ENCODE measurements around the gene RNF208. TPM values are rescaled to one million over a fixed set of nuclear protein-coding genes. Genes with fewer than 3 reads are reported as not detected.
"Not testable (repeated sequence)": the region's sequence is repeated elsewhere in the genome, so short reads cannot be mapped to it uniquely, and the experiment has no call there.

Gene RNF208
- total RNA-seq, 2 donors from 2014 or later: 6.6 to 10.3 TPM

GRCh38 chr9:137262909-137263285 is 40.9 kb upstream of the RNF208 start:
- Mint-ChIP-seq H3K4me3 (no peak overlapping the region), H3K36me3 (ENCODE audit: insufficient read depth in 2 of 2) (peaks cover 0 to 5% of the 10 kb centered on the region in 2 donors), H3K4me1 (ENCODE audit: low read depth) (no peaks in the 10 kb centered on the region), H3K9me3 (no peaks in the 10 kb centered on the region), H3K27ac (no peak overlapping the region), H3K27me3 (ENCODE audit: low read depth) (no peaks in the 10 kb centered on the region)
- no peak for ATAC-seq (replicated peaks in 1 of 2)
- no peak for DNase-seq

- not testable (repeated sequence) for H3K4me3 Mint-ChIP-seq; H3K27ac Mint-ChIP-seq; ATAC-seq (replicated peaks in 1 of 2); H3K9me3 Mint-ChIP-seq; H3K27me3 Mint-ChIP-seq (ENCODE audit: low read depth); H3K36me3 Mint-ChIP-seq (ENCODE audit: insufficient read depth in 2 of 2); DNase-seq; H3K4me1 Mint-ChIP-seq (ENCODE audit: low read depth)
Measured at GRCh38 chr9:137262173-137262908, 40.3 kb upstream of the RNF208 start.

GRCh38 chr9:137256856-137257255 is 34.8 kb upstream of the RNF208 start:
- H3K4me1 Mint-ChIP-seq (ENCODE audit: low read depth): peaks cover 14% of the 10 kb centered on the region
- H3K27me3 Mint-ChIP-seq (ENCODE audit: low read depth): no peaks in the 10 kb centered on the region
- no peak for ATAC-seq (replicated peaks in 1 of 2)
- no peak overlapping the region for H3K27ac Mint-ChIP-seq
- peaks cover 0 to 7% of the 10 kb centered on the region in 2 donors for H3K36me3 Mint-ChIP-seq (ENCODE audit: insufficient read depth in 2 of 2)
- H3K9me3 Mint-ChIP-seq: no peaks in the 10 kb centered on the region
- no peak for DNase-seq
- H3K4me3 Mint-ChIP-seq: peak overlapping the region; percentile 83 to 87

GRCh38 chr9:137256362-137256761 is 34.3 kb upstream of the RNF208 start:
- ATAC-seq (replicated peaks in 1 of 2) (no peak), DNase-seq (no peak)
- H3K9me3 Mint-ChIP-seq: no peaks in the 10 kb centered on the region
- H3K27ac Mint-ChIP-seq: no peak overlapping the region
- H3K4me3 Mint-ChIP-seq: peak overlapping the region; percentile 83 to 87
- H3K4me1 Mint-ChIP-seq (ENCODE audit: low read depth): peaks cover 14% of the 10 kb centered on the region
- H3K36me3 Mint-ChIP-seq (ENCODE audit: insufficient read depth in 2 of 2): peaks cover 0 to 3% of the 10 kb centered on the region in 2 donors
- H3K27me3 Mint-ChIP-seq (ENCODE audit: low read depth): no peaks in the 10 kb centered on the region

- no peak for DNase-seq
- peak in 1 of 2 donors; percentile 53 for ATAC-seq (replicated peaks in 1 of 2)
- peak overlapping the region; percentile 83 to 87 for H3K4me3 Mint-ChIP-seq
- no peaks in the 10 kb centered on the region for H3K27me3 Mint-ChIP-seq (ENCODE audit: low read depth)
- no peaks in the 10 kb centered on the region for H3K9me3 Mint-ChIP-seq
- H3K27ac Mint-ChIP-seq: peak overlapping the region; percentile 42
- peaks cover 0 to 3% of the 10 kb centered on the region in 2 donors for H3K36me3 Mint-ChIP-seq (ENCODE audit: insufficient read depth in 2 of 2)
- H3K4me1 Mint-ChIP-seq (ENCODE audit: low read depth): peaks cover 14% of the 10 kb centered on the region
Measured at GRCh38 chr9:137255448-137256114, 33.5 kb upstream of the RNF208 start.

- H3K4me3 Mint-ChIP-seq: peak within 1 kb of the TSS; percentile 89 to 93
- DNase-seq (peak; percentile 96 to 99), ATAC-seq (replicated peaks in 1 of 2) (peak; percentile 91 to 93)
- H3K36me3 Mint-ChIP-seq (ENCODE audit: insufficient read depth in 2 of 2): peaks cover 0 to 3% of the 10 kb centered on the region in 2 donors
- H3K9me3 Mint-ChIP-seq: no peaks in the 10 kb centered on the region
- no peaks in the 10 kb centered on the region for H3K27me3 Mint-ChIP-seq (ENCODE audit: low read depth)
- H3K4me1 Mint-ChIP-seq (ENCODE audit: low read depth): peaks cover 14% of the 10 kb centered on the region
- H3K27ac Mint-ChIP-seq: peak within 1 kb of the TSS; percentile 42
Measured at GRCh38 chr9:137254624-137255447, 32.8 kb upstream of the RNF208 start, which contains the start of gene NELFB. Gene NELFB, plus strand, starts transcription at chr9:137255327.

GRCh38 chr9:137253717-137254623 is 31.9 kb upstream of the RNF208 start:
- H3K4me1 Mint-ChIP-seq (ENCODE audit: low read depth): peaks cover 14% of the 10 kb centered on the region
- peak overlapping the region; percentile 89 to 93 for H3K4me3 Mint-ChIP-seq
- ATAC-seq (replicated peaks in 1 of 2) (no peak), DNase-seq (no peak)
- H3K36me3 Mint-ChIP-seq (ENCODE audit: insufficient read depth in 2 of 2): peaks cover 0 to 3% of the 10 kb centered on the region in 2 donors
- no peaks in the 10 kb centered on the region for H3K9me3 Mint-ChIP-seq
- H3K27me3 Mint-ChIP-seq (ENCODE audit: low read depth): no peaks in the 10 kb centered on the region
- no peak overlapping the region for H3K27ac Mint-ChIP-seq

GRCh38 chr9:137252555-137253506 is 30.8 kb upstream of the RNF208 start:
- no peak for DNase-seq
- Mint-ChIP-seq H3K9me3 (no peaks in the 10 kb centered on the region), H3K4me1 (ENCODE audit: low read depth) (peaks cover 14% of the 10 kb centered on the region), H3K4me3 (no peak overlapping the region), H3K27ac (no peak overlapping the region), H3K36me3 (ENCODE audit: insufficient read depth in 2 of 2) (peaks cover 0 to 3% of the 10 kb centered on the region in 2 donors), H3K27me3 (ENCODE audit: low read depth) (no peaks in the 10 kb centered on the region)
- no peak for ATAC-seq (replicated peaks in 1 of 2)

- no peaks in the 10 kb centered on the region for H3K27me3 Mint-ChIP-seq (ENCODE audit: low read depth)
- no peak overlapping the region for H3K27ac Mint-ChIP-seq
- H3K9me3 Mint-ChIP-seq: no peaks in the 10 kb centered on the region
- DNase-seq (no peak), ATAC-seq (replicated peaks in 1 of 2) (no peak)
- H3K4me3 Mint-ChIP-seq: no peak overlapping the region
- peaks cover 0 to 3% of the 10 kb centered on the region in 2 donors for H3K36me3 Mint-ChIP-seq (ENCODE audit: insufficient read depth in 2 of 2)
- peaks cover 14% of the 10 kb centered on the region for H3K4me1 Mint-ChIP-seq (ENCODE audit: low read depth)
Measured at GRCh38 chr9:137251490-137252268, 29.6 kb upstream of the RNF208 start.

- H3K27ac Mint-ChIP-seq: no peak within 1 kb of the TSS
- H3K9me3 Mint-ChIP-seq: no peaks in the 10 kb centered on the region
- H3K4me3 Mint-ChIP-seq: no peak within 1 kb of the TSS
- ATAC-seq (replicated peaks in 1 of 2) (no peak), DNase-seq (no peak)
- no peaks in the 10 kb centered on the region for H3K27me3 Mint-ChIP-seq (ENCODE audit: low read depth)
- H3K4me1 Mint-ChIP-seq (ENCODE audit: low read depth): peaks cover 9% of the 10 kb centered on the region
- H3K36me3 Mint-ChIP-seq (ENCODE audit: insufficient read depth in 2 of 2): no peaks in the 10 kb centered on the region
Measured at GRCh38 chr9:137251194-137251461, 29.1 kb upstream of the RNF208 start, which contains the start of gene STPG3. Gene STPG3, plus strand, starts transcription at chr9:137251286. Its CDS starts 1 bp downstream, at chr9:137251287.

Measured in activated T-cell treated with anti-CD3 and anti-CD28 coated beads, Interleukin-2, amount 50 U/mL, for 72 hours (primary cell).